NOMO-1 treated with dmso at 0.1 percent for 144 hours (cell line): Measurements from ENCODE around the gene ASAP2.

Experiments used
- DNase-seq: peaks from one replicate; lab custom pipeline; 2025; ENCODE audit not compliant: unreplicated experiment; lab: John Stamatoyannopoulos, UW

Gene ASAP2

DNA sequence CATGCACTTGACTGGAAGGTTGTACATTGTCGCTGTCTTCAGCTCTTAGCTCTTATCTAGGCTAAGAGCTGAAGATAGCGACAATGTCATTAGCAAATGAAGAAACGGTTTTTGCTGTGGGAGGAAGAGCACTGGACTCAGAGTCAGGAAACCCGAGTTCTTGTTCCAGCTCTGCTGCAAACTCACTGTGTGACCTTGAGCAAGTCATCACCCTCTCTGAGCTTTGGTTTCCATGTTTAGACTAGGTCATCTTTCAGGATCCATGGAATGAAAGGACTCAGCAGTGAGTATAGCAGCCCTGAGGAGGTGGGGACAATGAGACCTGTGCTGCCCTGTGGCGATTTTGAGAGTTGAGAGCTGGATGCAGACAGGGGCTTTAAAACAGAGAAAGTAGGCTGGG, 85.3 kb downstream of the ASAP2 start:
- DNase-seq: no peak

DNA sequence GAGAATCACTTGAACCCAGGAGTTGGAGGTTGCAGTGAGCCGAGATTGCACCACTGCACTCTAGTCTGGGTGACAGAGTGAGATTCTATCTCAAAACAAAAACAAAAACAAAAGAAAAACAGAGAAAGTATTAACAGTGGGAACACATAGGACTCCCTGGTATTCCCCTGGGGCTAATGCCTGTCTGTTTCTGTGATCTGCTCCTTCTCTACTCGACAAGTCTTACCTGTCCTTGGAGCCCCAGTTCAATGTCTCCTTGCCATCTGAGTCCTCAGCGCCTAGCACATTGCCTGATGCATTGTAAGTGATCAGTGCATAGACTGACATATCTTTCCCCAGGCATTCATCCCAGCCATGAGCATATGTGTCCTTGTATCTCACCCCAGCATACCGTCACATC, 85.8 kb downstream of the ASAP2 start:
- DNase-seq: no peak

DNA sequence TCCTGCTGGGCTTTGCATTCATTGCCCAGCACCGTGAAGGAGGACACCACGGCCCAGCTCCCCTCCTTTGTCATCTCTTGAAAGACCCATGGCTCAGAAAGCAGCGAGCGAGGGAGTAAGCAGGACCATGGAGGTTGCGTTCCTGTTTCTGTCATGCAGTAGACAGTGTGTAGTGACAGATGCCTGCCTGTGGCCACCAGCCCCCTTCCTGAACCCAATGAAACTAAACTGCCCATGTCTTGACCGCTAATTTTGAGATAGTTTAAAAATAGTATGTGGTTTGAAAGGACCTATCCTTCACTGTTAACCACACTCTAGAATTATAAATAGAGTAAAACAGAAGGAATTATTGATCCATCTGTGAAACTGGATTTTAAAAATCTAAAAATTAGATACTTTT, 88.2 kb downstream of the ASAP2 start:
- DNase-seq: no peak

DNA sequence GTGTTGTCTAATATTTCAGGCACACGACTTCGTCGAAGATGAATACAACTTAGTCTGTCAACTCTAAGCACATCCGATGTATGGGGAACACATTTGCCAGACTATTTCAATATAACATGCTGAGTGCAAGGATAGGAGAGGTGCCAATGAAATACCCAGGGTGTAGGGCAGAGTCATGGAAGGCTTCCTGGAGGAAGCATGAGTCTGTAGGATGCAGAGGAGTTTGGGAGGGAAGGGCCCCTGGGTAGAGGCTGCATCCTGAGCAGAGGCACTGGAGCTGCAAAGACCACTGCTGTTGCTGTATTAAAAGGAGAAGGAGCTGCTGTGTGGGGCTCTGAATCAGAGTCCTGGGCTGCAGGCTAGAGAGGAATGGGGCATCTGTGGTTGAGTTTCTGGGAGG, 89.9 kb downstream of the ASAP2 start:
- DNase-seq: no peak

DNA sequence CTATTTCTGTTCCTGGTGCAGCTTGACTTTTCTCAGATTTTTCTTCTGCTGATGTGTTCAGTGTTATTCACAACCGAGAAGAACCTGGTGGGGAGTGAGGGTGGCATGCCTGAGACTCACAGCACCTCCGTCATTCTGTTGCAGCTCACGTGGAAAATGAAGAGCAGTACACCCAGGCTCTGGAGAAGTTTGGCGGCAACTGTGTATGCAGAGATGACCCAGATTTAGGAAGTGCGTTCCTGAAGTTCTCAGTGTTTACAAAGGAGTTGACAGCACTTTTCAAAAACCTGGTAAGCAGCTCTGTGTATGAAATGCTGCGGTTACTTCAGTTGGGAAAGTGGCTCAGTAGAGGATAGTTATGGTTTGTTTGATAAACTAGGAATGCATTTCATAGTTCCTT, 90.5 kb downstream of the ASAP2 start:
- no peak for DNase-seq

DNA sequence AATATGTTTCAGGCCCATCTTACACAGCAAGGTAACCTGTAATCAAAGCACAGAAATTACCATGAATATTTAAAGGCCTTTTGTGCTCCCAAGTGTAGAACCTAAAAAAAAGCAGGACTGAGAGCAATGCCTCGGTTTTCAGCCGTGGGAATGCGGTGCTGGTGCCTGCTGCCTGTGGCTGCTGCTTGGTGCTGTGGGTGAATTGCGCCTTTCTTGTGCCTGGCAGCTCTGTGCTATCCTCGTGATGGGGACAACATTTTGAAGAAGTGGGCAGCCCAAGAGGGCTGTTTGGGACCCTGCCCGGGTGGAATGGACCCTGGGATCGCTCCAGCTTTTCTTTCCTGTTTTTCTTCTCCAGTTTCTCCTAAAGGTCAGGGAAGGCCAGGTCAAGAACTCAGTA, 91.2 kb downstream of the ASAP2 start:
- DNase-seq: no peak

DNA sequence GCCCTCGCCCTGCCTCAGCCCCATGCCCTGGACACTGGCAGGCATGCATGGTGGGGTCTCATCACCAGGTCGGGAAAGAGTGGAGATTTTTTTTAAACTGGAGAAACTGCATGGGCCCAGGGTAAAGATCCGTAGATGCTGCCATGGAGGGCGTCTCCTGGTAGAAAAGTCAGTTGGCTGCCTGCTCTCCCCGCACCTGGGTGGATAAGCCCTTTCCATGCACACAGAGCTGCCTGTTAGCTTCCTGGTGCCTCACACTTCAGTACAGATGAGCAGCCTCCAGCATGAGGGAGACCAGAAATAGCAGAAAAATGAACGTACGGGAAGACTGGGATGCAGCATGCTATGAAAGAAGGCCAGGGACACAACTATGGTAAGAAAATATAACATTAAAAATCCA, 92.0 kb downstream of the ASAP2 start:
- no peak for DNase-seq

DNA sequence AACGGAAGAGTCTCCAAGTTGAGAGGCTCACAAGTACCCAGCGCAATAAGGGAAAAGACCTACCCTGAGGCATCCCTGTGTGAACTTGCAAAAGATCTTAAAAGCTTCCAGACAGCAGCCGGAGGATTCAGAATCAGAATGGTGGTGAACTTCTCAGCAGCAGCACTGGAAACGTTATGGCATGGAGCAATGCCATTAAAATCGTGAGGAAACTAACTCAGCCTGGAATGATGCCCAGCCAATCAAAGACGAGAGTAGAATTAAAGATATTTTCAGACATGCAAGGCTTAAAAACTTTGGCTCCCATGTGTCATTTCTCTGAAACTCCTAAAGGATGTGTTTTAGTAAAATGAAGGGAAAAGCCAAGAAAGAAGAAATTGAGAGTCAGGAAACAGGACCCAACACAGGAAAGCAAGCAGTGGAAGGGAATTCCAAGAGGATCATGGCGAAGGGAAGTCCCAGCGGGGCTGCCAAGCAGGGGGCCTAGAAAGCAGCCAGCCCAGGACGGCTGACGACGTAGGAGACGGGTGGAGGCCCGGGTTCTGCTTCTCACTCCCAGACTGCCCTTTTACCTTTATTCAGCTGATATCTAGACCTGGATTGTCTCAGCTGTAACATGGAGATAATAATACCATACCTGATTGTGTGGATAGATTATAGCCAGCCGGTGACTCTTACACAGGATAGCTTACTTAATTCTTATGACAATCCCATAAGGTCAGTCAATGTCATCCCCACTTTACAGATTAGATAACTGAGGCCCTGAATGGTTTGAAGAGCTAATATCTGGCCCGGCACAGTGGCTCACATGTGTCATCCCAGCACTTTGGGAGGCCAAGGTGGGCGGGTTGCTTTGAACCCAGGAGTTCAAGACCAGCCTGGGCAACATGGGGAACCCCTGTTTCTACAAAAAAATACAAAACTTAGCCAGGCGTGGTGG, 92.8 kb downstream of the ASAP2 start:
- no peak for DNase-seq

DNA sequence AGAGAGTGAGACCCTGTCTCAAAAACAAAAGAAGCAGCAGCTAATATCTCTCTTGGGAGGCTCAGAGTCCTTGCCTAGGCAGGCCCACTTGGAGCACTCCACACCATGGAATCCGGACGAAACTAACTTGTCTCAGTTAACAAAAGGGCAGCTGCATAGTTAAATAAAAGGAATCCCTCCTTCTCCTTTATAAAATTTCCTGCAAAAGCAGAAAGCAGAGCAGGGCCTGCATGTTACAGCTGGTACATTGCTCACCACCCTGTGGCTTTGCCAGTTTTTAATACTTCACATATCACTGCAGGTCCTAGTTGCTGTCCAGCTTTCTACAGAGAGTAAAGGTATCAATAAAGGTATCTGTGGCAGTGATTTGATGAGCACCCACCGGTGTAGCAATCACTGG, 93.6 kb downstream of the ASAP2 start:
- DNase-seq: no peak

DNA sequence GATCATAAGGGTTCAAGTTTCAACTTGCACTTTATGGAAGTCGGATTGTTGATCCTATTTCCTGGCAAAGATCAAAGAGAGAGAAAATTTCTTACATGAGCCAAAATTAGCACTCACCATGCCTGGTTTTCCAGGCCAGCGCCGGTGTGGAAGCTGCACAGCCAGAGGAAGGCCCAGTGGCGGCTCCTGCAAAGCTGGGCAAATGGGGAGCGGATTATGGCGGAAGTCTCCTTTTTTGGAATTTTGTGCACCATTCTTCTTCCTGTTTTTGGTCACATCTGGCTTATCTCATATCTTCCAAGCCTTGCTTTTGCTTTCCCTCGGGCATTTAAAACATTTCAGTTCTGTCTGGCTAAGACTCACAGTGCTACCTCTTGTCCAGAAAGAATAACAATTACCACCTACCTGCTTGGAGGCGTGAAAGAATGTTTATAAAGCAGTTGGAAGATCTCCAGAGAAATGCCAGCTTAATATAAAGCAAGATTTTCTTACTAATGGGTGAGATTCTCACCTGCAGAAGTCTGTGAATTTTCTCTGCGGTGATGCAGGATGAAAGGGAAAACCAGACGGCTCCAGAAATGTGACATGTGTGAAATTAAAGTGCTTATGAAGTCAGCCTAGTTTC, 94.3 kb downstream of the ASAP2 start:
- no peak for DNase-seq

DNA sequence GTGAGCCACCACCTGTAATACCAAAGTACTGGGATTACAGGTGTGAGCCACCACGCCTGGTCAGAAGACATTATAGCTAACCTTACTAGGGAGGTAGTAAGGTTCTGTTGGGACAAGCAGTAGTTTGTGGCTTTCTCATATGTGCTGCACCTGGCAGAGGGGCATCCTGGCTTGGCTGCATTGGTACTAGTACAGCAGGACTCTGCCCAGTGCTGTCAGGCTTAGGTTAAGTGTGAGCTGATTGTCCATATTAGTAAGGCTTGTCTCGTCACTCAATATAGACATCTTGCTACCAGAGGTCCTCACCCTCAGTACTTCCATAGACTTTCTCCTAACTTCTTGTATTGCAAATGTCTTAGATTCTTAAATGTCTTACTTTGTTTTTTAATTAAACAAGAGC, 96.1 kb downstream of the ASAP2 start:
- DNase-seq: no peak

DNA sequence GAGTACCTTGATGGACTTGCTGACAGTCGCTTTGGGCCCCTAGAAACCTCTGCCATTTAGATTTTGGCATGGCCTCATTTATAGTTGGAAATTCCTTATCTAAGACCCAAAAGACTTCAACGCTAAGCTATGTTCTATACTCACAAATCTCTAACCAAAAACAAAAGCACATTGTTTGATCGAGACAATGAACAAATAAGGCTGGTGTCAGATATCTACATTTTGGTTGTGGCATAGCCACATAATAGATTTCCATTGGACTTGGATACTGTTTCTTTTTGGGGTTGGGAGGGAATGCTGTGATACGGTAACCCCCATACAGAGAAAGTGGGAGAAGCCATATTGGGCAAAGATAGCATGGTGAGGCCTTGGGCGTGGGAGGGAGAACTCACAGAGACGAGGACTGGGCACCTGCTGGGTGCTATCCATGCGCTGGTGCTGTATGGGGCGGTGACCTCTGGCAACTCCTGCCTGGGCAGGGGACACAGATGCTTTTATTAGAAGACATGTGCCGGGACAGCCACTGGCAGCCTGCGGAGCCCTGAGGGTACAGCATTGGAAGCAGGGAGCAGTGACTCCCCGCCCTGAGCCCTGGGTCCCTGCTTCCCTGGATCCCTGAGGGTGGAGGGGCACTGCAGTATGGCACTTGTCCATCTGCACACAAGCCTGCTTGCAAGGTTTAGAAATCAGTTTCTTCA, 97.1 kb downstream of the ASAP2 start:
- no peak for DNase-seq

DNA sequence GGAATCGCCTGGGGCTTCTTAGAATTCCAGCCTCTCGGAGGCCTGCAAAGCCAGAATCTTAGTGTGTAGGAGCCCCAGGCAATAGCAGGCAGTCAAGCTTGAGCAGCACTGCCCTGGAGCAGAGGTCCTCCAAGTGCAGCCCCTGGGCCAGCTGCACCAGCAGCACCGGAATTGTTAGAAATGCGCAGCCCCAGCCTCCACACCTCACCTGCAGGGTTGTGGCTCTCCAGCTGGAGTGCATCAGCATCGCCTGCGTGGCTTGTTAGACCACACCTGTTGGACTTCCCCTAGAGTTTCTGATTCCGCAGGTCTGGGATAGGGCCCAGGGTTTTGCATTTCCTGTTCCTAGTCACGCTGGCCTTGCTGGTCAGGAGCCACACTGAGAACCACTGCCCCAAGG, 100.3 kb downstream of the ASAP2 start:
- no peak for DNase-seq

DNA sequence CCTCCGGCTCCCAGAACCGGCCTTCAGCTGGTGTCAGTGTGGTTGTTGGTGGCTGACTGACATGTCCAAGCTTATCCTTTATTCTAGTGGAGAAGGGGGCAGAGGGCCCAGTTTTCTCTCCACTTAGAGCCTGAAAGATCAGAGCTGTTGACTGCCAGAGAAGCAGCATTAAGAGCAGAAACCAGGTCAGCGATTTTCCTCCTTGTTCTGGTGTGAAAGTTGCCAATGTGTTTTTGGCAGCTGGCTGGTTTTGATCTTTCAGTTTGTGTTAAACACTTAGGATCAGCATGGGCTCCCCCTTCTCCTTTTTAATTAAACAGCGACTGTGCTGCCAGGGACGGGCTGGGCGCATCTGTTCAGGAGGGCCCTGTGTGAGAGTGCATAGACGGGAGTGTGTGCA, 100.9 kb downstream of the ASAP2 start:
- DNase-seq: no peak

DNA sequence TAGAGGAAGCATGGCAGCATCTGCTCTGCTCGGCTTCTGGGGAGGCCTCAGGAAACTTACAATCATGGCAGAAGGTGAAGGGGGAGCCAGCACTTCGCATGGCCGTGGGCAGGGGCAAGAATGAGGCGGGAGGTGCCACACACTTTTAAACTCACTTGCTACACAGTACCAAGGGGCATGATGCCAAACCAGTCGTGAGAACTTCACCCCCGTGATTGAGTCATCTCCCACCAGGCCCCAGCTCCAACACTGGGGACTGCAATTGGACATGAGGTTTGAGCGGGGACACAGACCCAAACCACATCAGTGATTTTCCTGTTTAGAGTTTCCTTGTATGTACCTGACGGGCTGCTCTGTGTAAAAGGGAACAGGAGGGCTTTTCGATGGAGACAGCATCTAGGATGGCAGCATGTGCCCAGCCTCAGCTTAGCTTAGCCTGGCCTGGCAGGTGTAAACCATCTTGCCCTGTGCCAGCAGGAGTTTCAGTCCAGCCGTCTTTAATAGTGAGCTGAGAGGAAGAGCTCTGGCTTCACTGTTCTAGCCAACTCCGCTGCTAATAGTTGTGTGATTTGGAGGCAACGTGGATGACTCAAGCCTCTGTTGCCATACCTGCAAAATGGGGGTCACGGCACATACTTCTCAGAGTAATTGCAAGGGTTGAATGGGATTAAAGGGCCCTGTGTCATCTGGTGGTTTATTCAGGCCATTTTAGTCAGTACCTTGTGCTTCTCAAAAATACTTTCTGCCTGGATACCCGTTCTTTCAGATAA, 101.8 kb downstream of the ASAP2 start:
- DNase-seq: no peak

DNA sequence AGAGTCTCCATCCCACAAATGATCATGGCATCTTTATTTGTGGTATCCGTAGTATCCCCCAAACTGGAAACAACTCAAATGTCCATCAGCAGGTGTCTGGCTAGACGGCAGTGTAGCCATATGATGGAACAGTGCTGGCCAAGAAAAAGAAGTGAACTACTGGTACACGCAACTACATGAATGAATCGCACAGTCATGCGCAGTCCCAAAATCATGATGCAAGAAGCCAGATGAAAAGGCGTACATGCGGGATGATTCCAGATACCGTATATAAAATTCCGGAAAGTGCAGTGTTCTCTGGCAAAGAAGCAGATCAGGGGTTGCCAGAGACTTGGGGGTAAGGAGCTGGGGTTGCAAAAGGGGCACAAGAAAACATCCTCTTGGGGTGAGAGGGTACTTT, 102.5 kb downstream of the ASAP2 start:
- DNase-seq: no peak

DNA sequence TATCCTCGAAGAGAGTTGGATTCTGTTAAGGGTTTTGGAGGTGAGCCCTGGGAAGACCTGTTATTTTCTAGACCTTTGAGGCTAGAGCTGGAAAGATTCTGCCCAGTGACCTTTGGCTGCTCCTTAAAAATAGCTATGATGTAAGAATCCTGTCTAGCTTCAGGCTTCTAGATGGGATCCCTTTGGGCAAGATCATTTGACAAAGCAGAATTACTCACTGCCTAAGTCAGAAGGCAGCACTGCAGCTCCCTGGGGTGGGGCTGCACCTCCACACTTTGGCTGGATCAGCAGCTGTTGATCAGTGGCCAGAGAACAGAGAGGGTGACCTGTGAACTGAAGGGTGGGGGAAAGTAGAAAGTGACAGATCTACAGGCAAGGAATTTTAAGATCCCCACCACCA, 103.8 kb downstream of the ASAP2 start:
- no peak for DNase-seq

DNA sequence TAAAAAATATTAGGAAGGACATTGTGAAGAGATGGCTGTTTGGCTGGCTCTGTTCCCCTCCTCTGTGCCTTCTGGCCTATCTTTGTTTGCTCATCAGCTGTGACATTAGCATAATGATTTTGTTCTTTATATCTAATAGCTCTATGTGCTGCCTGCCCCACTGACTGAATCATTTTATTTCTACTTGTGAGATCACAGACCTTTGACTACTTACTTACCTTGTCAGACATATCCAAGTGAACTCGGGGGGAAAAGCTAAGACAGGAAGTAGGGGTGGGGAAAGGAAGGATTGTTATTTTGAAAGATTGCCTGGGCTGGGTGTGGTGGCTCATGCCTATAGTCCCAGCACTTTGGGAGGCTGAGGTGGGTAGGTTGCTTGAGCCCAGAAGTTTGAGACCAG, 104.2 kb downstream of the ASAP2 start:
- no peak for DNase-seq

DNA sequence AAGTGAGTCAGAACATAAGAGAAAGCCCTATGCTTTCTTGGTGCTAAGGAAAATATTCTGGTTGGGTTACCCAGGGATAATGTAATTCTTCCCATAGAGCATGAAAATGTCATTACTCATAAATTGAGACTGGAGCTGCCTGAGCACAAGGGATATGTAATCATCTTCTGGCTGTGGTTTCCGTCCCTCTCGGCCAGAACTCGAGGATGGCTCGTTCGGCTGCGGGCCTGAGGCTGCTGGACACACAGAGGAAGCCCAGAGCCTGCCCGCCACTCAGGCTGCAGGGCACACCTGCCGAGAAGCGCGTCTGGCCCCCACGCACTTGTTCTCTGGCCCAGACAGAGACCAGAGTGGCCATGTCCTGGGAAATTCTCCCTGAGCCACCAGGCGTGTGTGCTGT, 104.9 kb downstream of the ASAP2 start:
- no peak for DNase-seq

DNA sequence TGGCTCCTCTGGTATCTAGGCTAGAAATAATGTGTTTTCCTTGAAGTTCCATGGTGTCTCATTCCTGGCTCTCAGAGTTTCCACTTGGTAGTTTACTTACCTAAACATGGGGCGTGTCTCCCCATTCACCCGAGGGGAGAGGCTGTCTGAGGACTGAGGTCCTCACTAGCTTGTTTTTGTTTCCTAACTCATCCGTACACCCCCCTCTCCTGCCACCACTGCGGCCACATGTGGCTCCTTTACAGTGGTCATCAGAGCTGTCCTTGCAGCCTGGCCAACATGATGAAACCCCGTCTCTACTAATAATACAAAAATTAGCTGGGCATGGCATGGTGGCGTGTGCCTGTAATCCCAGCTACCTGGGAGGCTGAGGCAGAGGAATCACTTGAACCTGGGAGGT, 106.0 kb downstream of the ASAP2 start:
- no peak for DNase-seq

DNA sequence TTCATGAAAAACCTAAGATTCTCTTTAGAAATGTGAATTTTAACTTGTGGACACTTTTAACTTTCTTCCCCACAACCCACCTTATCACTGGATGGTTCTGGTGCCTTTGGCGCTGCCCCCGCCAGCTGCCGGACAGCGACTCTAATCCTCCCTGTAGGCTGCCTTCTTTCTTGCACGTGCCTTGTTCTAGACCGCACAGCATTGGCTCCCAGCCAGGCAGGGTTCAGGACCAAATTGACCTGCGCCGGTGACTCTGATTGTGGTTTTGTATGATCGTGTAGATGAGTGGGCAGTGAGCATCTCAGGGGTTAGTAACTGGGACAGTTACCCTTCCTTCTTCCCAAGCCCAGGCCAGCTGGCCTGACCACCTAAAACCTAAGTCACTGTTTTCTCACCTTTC, 106.8 kb downstream of the ASAP2 start:
- no peak for DNase-seq
